Stimulated activated naive CD8-positive, alpha-beta T cell treated with anti-CD3 and anti-CD28 coated beads, Interleukin-15, Interleukin-2, amounts not matched to agents 100 U/mL and 50 U/mL, for 24 hours (primary cell): ENCODE measurements around the gene BACE2.

Experiments used
- ATAC-seq: fragments of 150-1000 bp; cut with Tn5 transposase; one replicate; pipeline ENCODE4 v1.10.0; 2021
- DNase-seq: peaks from one replicate; pipeline ENCODE4 v3.0.0; 2021

BACE2 gene

GRCh38 chr21:41321908-41322495 is 154.0 kb downstream of the BACE2 start:
- no peak for ATAC-seq
- no peak for DNase-seq

DNA sequence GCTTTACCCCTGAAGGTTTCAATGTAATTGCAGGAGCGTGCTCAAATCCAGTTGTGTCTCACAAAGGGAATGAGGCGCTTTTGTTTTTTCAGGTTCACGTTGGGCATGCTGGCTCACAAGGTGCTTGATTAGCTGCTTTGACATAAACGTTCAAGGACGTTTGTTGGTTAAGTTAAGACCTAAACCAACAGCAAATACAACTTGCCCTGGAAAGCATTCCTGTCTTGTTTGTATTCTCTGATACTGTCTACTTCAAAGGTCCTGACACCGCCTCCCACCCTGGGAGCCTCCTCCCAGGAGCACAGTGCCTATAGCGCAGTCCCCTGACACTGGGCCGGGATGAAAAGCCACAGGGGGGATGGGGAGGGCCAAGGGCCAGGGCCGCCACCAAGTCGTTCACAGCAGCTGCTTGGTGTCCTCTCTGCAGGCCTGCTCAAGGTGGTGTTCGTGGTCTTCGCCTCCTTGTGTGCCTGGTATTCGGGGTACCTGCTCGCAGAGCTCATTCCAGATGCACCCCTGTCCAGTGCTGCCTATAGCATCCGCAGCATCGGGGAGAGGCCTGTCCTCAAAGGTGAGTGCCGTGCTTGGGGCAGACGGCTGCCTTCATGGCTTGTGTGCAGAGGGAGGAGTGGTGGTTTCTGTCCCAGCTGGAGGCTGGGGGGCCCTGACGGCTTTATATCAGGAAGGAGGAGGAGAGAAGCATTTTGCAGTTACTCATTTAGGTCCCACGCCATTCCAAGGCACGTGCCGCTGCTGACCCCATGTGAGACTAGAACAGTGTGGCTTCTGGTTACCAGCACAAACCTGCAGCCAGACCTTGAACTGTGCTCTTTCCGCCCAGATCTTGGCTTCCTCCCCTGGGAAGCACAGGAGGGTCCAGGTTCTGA is 154.8 kb downstream of the BACE2 start:
- ATAC-seq (no peak), DNase-seq (no peak)

DNA sequence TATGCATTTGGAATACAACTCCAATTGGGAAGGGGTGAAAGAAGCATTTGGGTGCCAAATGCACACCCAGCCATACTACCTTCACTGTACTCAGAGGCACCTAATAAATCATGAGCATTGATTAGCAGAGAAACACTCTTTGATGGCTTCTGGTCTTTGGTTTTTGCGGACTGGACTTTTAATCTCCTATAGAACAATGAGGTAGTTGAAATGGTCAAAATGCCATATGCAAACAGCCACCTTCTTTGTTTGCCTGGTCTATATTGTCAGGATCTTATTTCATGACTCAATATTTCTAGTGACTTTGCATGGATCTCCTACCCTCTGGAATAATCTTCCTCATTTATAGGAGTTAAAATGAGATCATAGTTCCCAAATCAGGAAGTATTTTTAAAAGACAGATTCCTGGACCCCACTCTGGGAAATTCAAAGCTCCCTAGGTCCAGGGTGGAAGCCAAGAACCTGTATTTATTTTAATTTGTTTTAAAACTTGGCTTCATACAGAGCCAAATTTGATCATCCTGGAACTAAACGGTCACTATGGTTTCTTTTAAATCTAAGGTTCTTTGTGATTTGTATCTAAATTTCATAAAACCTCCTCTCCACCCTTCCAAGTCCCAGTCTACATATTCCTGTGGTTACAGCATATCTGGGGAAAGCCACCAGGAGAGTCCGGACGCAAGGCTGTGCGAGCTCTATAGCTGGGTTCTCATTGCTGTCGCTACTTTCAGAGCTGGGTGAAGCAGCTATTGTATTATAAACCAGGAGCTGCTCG is 157.4 kb downstream of the BACE2 start:
- DNase-seq: no peak
- ATAC-seq: no peak

GRCh38 chr21:41326414-41327080 is 158.6 kb downstream of the BACE2 start:
- no peak for DNase-seq
- ATAC-seq: no peak

GRCh38 chr21:41327753-41328152 is 159.8 kb downstream of the BACE2 start:
- ATAC-seq (no peak), DNase-seq (no peak)

- no peak for DNase-seq
- ATAC-seq: no peak
Observed at GRCh38 chr21:41328660-41329607, 161.0 kb downstream of the BACE2 start.
